Measurements from ENCODE around the gene SNX32.

SNX32 gene

GRCh38 chr11:65857853-65858680 is 24.3 kb downstream of the SNX32 start, which contains the start of gene CFL1:
TSS of gene CFL1 (minus strand) at chr11:65858180. CDS start at chr11:65858099, 81 bp downstream.
- DNase-seq = peak; percentile 97

- no peak for DNase-seq
Observed at GRCh38 chr11:65858681-65859087, 24.9 kb downstream of the SNX32 start.

- peak; percentile 99 for DNase-seq
Observed at GRCh38 chr11:65859095-65859811, 25.5 kb downstream of the SNX32 start.

- DNase-seq = no peak
Observed at GRCh38 chr11:65859812-65860277, 26.1 kb downstream of the SNX32 start.

GRCh38 chr11:65860278-65861164 is 26.8 kb downstream of the SNX32 start, which contains the start of gene MUS81:
TSS of gene MUS81 (plus strand) at chr11:65860433. CDS start at chr11:65860754, 321 bp downstream.
- peak; percentile 91 for DNase-seq

GRCh38 chr11:65861165-65861505 is 27.4 kb downstream of the SNX32 start:
- no peak for DNase-seq

GRCh38 chr11:65861533-65862183 is 27.9 kb downstream of the SNX32 start:
- no peak for DNase-seq

- DNase-seq = no peak
Observed at GRCh38 chr11:65862191-65862735, 28.5 kb downstream of the SNX32 start.

- DNase-seq = no peak
Observed at GRCh38 chr11:65862941-65863888, 29.5 kb downstream of the SNX32 start.

GRCh38 chr11:65863889-65864705 is 30.3 kb downstream of the SNX32 start:
- DNase-seq = no peak

GRCh38 chr11:65864706-65865471 is 31.1 kb downstream of the SNX32 start:
- no peak for DNase-seq

GRCh38 chr11:65865550-65866172 is 31.9 kb downstream of the SNX32 start:
- no peak for DNase-seq

- DNase-seq = no peak
Observed at GRCh38 chr11:65866509-65867283, 32.9 kb downstream of the SNX32 start.

GRCh38 chr11:65867284-65868071 is 33.7 kb downstream of the SNX32 start:
- DNase-seq = no peak

GRCh38 chr11:65868076-65868667 is 34.4 kb downstream of the SNX32 start:
- no peak for DNase-seq

- no peak for DNase-seq
Observed at GRCh38 chr11:65868907-65869306, 35.1 kb downstream of the SNX32 start.
